AG04449 (cell line): ENCODE measurements around the gene LBH.

Experiments
- CTCF ChIA-PET: fragments of 350-600 bp; formaldehyde crosslinking; extraction: SDS; loops from one replicate; lab custom pipeline; 2021; ENCODE audit warnings: antibody characterized with exemption; lab: Yijun Ruan, JAX
- POLR2A ChIA-PET: fragments of 400-600, 350-600 bp; formaldehyde crosslinking; extraction: SDS; loops from one replicate; lab custom pipeline; 2020; ENCODE audit warnings: antibody characterized with exemption, inconsistent platforms; lab: Yijun Ruan, JAX
- DNase-seq: peaks from one replicate; pipeline ENCODE4 v3.0.0-alpha.2; 2010; ENCODE audit warnings: low read depth, low spot score
- H3K4me3 ChIP-seq: 2 replicates; pipeline ENCODE4 v1.5.1; 2011; ENCODE audit warnings: low read depth, mild to moderate bottlenecking, control low read depth, low read length
- TF ChIP-seq, protein P1 (sequence below): IDR thresholded peaks from one replicate; pipeline ENCODE4 v1.5.1; 2011; ENCODE audit warnings: mild to moderate bottlenecking, moderate library complexity, low read length, control low read depth, inconsistent platforms; ENCODE audit not compliant: insufficient read depth; ENCODE audit errors: missing control alignments

LBH gene

DNA sequence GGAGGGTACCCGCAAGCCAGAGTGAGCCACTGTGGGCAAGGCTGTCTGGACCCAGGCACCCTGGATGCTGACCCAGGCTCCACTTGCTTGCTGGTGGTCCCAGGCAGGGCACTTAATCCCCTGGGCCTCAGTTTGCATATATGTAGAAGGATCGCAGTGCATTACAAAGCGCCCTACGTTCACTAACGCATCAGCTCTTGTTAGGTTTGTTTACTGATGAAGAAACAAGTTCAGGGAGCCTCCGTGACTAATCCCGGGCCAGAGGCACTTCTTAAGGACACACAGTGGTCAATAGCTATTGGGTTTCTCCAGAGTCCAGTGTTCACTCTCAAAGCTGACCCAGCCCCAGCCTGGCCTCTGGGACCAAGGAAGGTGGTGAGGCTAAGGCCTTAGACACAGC lies 70.2 kb downstream of the LBH start:
- CTCF ChIA-PET, result interaction anchor here (0.8 to 2.6 kb wide), 3 partner anchors 34 to 410 kb away, joined by 3 to 10 read pairs (median 3); no protein-coding TSS in a partner anchor
- POLR2A ChIA-PET, result interaction anchor here (0.8 to 2.4 kb wide), 10 partner anchors 8 to 72 kb away, joined by 3 to 14 read pairs (median 7); partner anchors contain the start of gene LBH
- no peak for DNase-seq
- TF ChIP-seq, protein P1, sequence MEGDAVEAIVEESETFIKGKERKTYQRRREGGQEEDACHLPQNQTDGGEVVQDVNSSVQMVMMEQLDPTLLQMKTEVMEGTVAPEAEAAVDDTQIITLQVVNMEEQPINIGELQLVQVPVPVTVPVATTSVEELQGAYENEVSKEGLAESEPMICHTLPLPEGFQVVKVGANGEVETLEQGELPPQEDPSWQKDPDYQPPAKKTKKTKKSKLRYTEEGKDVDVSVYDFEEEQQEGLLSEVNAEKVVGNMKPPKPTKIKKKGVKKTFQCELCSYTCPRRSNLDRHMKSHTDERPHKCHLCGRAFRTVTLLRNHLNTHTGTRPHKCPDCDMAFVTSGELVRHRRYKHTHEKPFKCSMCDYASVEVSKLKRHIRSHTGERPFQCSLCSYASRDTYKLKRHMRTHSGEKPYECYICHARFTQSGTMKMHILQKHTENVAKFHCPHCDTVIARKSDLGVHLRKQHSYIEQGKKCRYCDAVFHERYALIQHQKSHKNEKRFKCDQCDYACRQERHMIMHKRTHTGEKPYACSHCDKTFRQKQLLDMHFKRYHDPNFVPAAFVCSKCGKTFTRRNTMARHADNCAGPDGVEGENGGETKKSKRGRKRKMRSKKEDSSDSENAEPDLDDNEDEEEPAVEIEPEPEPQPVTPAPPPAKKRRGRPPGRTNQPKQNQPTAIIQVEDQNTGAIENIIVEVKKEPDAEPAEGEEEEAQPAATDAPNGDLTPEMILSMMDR, result no peak
- H3K4me3 ChIP-seq, result no peak overlapping the region

- TF ChIP-seq, protein P1, result no peak
- CTCF ChIA-PET, result interaction anchor here (0.9 kb wide), 1 partner anchor 405 kb away, joined by 3 read pairs; no protein-coding TSS in a partner anchor
- POLR2A ChIA-PET, result interaction anchor here (0.9 kb wide), 1 partner anchor 60 kb away, joined by 5 read pairs; no protein-coding TSS in a partner anchor
- no peak overlapping the region for H3K4me3 ChIP-seq
- no peak for DNase-seq
Measured at GRCh38 chr2:30302566-30302965, 71.2 kb downstream of the LBH start.

DNA sequence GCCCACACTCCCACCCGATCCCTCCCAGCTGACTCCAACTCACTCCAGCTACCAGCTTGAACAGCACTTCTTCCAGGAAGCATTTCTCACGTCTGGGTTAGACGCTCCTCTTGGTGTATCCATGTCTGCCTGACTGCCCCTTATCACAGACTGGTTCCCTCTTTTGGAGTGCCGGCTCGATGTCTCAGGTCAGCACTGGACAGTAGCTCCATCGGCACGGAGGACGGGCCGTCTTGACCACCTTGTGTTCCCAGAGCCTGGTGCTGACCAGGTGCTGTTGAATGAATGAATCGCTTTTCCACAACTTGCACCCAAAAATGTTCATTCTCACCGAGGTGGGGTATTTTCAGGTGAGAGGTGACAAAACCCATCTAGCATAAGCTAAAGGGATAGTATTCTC lies 71.8 kb downstream of the LBH start:
- no peak overlapping the region for H3K4me3 ChIP-seq
- TF ChIP-seq, protein P1, result no peak
- ChIA-PET POLR2A (interaction anchor here (0.9 kb wide), 1 partner anchor 59 kb away, joined by 5 read pairs; no protein-coding TSS in a partner anchor), CTCF (interaction anchor here (0.9 to 1.6 kb wide), 3 partner anchors 174 to 408 kb away, joined by 3 to 4 read pairs (median 4); no protein-coding TSS in a partner anchor)
- DNase-seq, result no peak

- TF ChIP-seq, protein P1, result no peak
- ChIA-PET CTCF (interaction anchor here (0.5 to 1.9 kb wide), 7 partner anchors 11 to 406 kb away, joined by 3 to 5 read pairs (median 3); no protein-coding TSS in a partner anchor), POLR2A (interaction anchor here (0.7 to 2.1 kb wide), 4 partner anchors 71 to 108 kb away, joined by 4 to 9 read pairs (median 6); partner anchors contain the start of gene LBH)
- no peak for DNase-seq
- H3K4me3 ChIP-seq, result no peak overlapping the region
Measured at GRCh38 chr2:30305235-30305634, 73.9 kb downstream of the LBH start.

DNA sequence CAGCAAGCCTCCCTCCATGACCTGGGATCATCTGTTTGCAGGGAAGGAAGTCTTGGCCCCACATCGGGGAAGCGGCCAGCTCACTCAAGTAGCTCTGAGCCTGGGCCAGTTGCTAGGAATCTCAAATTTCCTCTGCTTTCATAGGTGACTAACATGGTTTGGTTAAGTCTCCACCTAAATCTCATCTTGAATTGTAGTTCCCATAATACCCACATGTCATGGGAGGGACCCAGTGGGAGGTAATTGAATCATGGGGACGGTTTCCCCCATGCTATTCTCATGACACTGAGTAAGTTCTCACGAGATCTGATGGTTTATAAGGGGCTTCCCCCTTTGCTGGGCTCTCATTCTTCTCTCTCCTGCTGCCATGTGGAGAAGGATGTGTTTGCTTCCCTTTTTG lies 75.2 kb downstream of the LBH start:
- POLR2A ChIA-PET, result interaction anchor here (0.9 to 2.1 kb wide), 3 partner anchors 13 to 76 kb away, joined by 6 to 9 read pairs (median 8); partner anchors contain the start of gene LBH
- CTCF ChIA-PET, result interaction anchor here (1.2 to 1.9 kb wide), 4 partner anchors 13 to 405 kb away, joined by 3 to 5 read pairs (median 3); no protein-coding TSS in a partner anchor
- DNase-seq, result no peak
- TF ChIP-seq, protein P1, result no peak
- H3K4me3 ChIP-seq, result no peak overlapping the region

DNA sequence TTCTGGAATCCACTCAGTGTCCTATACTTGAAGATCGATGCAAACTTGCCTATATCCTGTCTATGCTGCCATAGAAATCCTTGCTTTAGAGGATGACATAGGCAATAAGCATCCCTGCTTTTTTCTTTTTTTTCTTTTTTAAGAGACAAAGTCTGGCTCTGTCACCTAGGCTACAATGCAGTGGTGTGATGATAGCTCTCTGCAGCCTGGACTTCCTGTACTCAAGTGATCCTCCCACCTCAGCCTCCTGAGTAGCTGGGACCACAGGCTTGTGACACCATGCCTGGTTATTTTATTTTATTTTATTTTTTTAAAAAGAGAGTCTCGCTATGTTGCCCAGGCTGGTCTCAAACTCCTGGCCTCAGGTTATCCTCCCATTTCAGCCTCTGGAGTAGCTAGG lies 76.9 kb downstream of the LBH start:
- POLR2A ChIA-PET, result no interaction called here
- TF ChIP-seq, protein P1, result no peak
- DNase-seq, result no peak
- CTCF ChIA-PET, result interaction anchor here (1.1 to 2.5 kb wide), 2 partner anchors 398 to 403 kb away, joined by 4 to 7 read pairs; no protein-coding TSS in a partner anchor
- H3K4me3 ChIP-seq, result no peak overlapping the region
